Neutrophil (primary cell): ENCODE measurements around the gene GMIP.
A peak's percentile ranks its signal among the peaks of the same experiment; 100 is the strongest.

Experiments
- H3K27ac ChIP-seq: fragments of 200-600 bp; sonication (generic); 2 replicates; pipeline ENCODE4 v1.5.1; 2016; ENCODE audit warnings: mild to moderate bottlenecking, moderate library complexity
- H3K27me3 ChIP-seq: fragments of 200-600 bp; sonication (generic); 2 replicates; pipeline ENCODE4 v1.6.0; 2016; ENCODE audit warnings: mild to moderate bottlenecking
- H3K36me3 ChIP-seq: fragments of 200-600 bp; sonication (generic); 2 replicates; pipeline ENCODE4 v1.5.1; 2017
- H3K4me1 ChIP-seq, 2 experiments: fragments of 200-600 bp in 1 of 2; sonication (generic) in 1 of 2; 1 replicate in 1 of 2; 2 replicates in 1 of 2; pipeline versions ENCODE4 v1.5.1 to v1.6.1; 2013 to 2016; ENCODE audit warnings: low read depth in 1 of 2, low read length in 1 of 2, mild to moderate bottlenecking in 1 of 2, moderate library complexity in 1 of 2; ENCODE audit not compliant: control insufficient read depth in 1 of 2, insufficient read depth in 1 of 2
- H3K4me3 ChIP-seq, 2 experiments: fragments of 200-600 bp in 1 of 2; sonication (generic) in 1 of 2; 1 replicate in 1 of 2; 2 replicates in 1 of 2; pipeline ENCODE4 v1.5.1; 2013 to 2016; ENCODE audit warnings: low read depth in 1 of 2, low read length in 1 of 2, mild to moderate bottlenecking in 1 of 2, moderate library complexity in 1 of 2
- H3K9me3 ChIP-seq: fragments of 200-600 bp; sonication (generic); 2 replicates; pipeline ENCODE4 v1.5.1; 2016
- CTCF ChIP-seq: fragments of 200-600 bp; sonication (generic); IDR thresholded peaks from 2 replicates; pipeline ENCODE4 v1.5.1; 2016; ENCODE audit warnings: antibody characterized with exemption

GMIP gene

GRCh38 chr19:19645233-19645870 is 1.9 kb upstream of the GMIP start:
- Histone ChIP-seq H3K36me3 (peaks cover 68% of the 10 kb centered on the region), H3K9me3 (no peaks in the 10 kb centered on the region), H3K27me3 (no peaks in the 10 kb centered on the region), H3K4me3 (no peak overlapping the region), H3K27ac (no peak overlapping the region), H3K4me1 (peaks cover 30 to 31% of the 10 kb centered on the region in 2 experiments)
- TF ChIP-seq CTCF, result no peak

GRCh38 chr19:19644054-19644388 is 564 bp upstream of the GMIP start:
- Histone ChIP-seq H3K4me1 (peaks cover 39 to 41% of the 10 kb centered on the region in 2 experiments), H3K9me3 (no peaks in the 10 kb centered on the region), H3K27ac (peak overlapping the region; percentile 100), H3K36me3 (peaks cover 74% of the 10 kb centered on the region), H3K4me3 (peak overlapping the region; percentile 74 to 97), H3K27me3 (no peaks in the 10 kb centered on the region)
- no peak for TF ChIP-seq CTCF

- H3K9me3 ChIP-seq, result no peaks in the 10 kb centered on the region
- H3K36me3 ChIP-seq, result peaks cover 82% of the 10 kb centered on the region
- no peaks in the 10 kb centered on the region for H3K27me3 ChIP-seq
- H3K4me1 ChIP-seq, result peaks cover 48% of the 10 kb centered on the region in 2 experiments
- H3K27ac ChIP-seq, result peak overlapping the region; percentile 100
- peak overlapping the region; percentile 74 to 97 for H3K4me3 ChIP-seq
- TF ChIP-seq CTCF, result no peak
These were observed 825 bp downstream of the GMIP start for GRCh38 chr19:19642506-19643157.

- no peak overlapping the region for H3K27ac ChIP-seq
- no peaks in the 10 kb centered on the region for H3K27me3 ChIP-seq
- H3K9me3 ChIP-seq, result peaks cover 5% of the 10 kb centered on the region
- TF ChIP-seq CTCF, result no peak
- peaks cover 40 to 43% of the 10 kb centered on the region in 2 experiments for H3K4me1 ChIP-seq
- H3K4me3 ChIP-seq, result no peak overlapping the region
- peaks cover 97% of the 10 kb centered on the region for H3K36me3 ChIP-seq
These were observed 5.8 kb downstream of the GMIP start for GRCh38 chr19:19637523-19638251.

- peaks cover 5% of the 10 kb centered on the region for H3K9me3 ChIP-seq
- H3K4me3 ChIP-seq, result no peak overlapping the region
- H3K36me3 ChIP-seq, result peaks cover 100% of the 10 kb centered on the region
- no peaks in the 10 kb centered on the region for H3K27me3 ChIP-seq
- peaks cover 38% of the 10 kb centered on the region in 2 experiments for H3K4me1 ChIP-seq
- no peak for TF ChIP-seq CTCF
- no peak overlapping the region for H3K27ac ChIP-seq
These were observed 6.3 kb downstream of the GMIP start for GRCh38 chr19:19637186-19637522.
